H9 (cell line): ENCODE results near the gene ILF3. TPM values are rescaled to one million over a fixed set of nuclear protein-coding genes. Genes with fewer than 3 reads are reported as not detected.

Experiments
- DNase-seq: peaks from one replicate; pipeline ENCODE4 v3.0.0-alpha.2; 2017
- H2AFZ ChIP-seq: one replicate; pipeline ENCODE4 v1.6.1; 2013; ENCODE audit warnings: mild to moderate bottlenecking, low read length, control low read depth, moderate library complexity
- H2AK5ac ChIP-seq: 2 replicates; pipeline ENCODE4 v1.6.1; 2013; ENCODE audit warnings: low read length, control low read depth, mixed read lengths; ENCODE audit not compliant: insufficient read length
- H2BK120ac ChIP-seq: one replicate; pipeline ENCODE4 v1.6.1; 2013; ENCODE audit warnings: low read depth, mild to moderate bottlenecking, low read length, control low read depth, inconsistent platforms; ENCODE audit not compliant: poor library complexity, severe bottlenecking
- H2BK12ac ChIP-seq: 2 replicates; pipeline ENCODE4 v1.6.1; 2013; ENCODE audit warnings: low read length, control low read depth, mixed read lengths, low read depth; ENCODE audit not compliant: insufficient read length
- H2BK15ac ChIP-seq: 2 replicates; pipeline ENCODE4 v1.6.1; 2013; ENCODE audit warnings: low read depth, low read length, control low read depth
- H2BK20ac ChIP-seq: one replicate; pipeline ENCODE4 v1.6.1; 2013; ENCODE audit warnings: low read depth, mild to moderate bottlenecking, low read length, control low read depth, inconsistent platforms; ENCODE audit not compliant: poor library complexity, severe bottlenecking
- H2BK5ac ChIP-seq: 2 replicates; pipeline ENCODE4 v1.6.1; 2013; ENCODE audit warnings: low read length, control low read depth, mixed read lengths; ENCODE audit not compliant: insufficient read length
- H3K14ac ChIP-seq: 2 replicates; pipeline ENCODE4 v1.6.1; 2013; ENCODE audit warnings: low read length, control low read depth; ENCODE audit not compliant: insufficient read depth
- H3K18ac ChIP-seq: 2 replicates; pipeline ENCODE4 v1.6.1; 2013; ENCODE audit warnings: low read depth, mild to moderate bottlenecking, mixed read lengths, low read length, control low read depth; ENCODE audit not compliant: insufficient read length
- H3K23ac ChIP-seq: 2 replicates; pipeline ENCODE4 v1.6.1; 2013; ENCODE audit warnings: low read length, control low read depth, mixed read lengths, low read depth; ENCODE audit not compliant: insufficient read length
- H3K23me2 ChIP-seq: 2 replicates; pipeline ENCODE4 v1.6.1; 2013; ENCODE audit warnings: low read depth, mild to moderate bottlenecking, mixed read lengths, low read length, control low read depth; ENCODE audit not compliant: insufficient read length, poor library complexity, severe bottlenecking
- H3K27ac ChIP-seq: 2 replicates; pipeline ENCODE4 v1.5.1; 2013; ENCODE audit warnings: low read length, control low read depth, mixed read lengths, low read depth; ENCODE audit not compliant: insufficient read length
- H3K27me3 ChIP-seq: 2 replicates; pipeline ENCODE4 v1.6.1; 2013; ENCODE audit warnings: low read length, control low read depth, inconsistent platforms; ENCODE audit not compliant: insufficient read depth
- H3K4ac ChIP-seq: 2 replicates; pipeline ENCODE4 v1.6.1; 2013; ENCODE audit warnings: low read depth, mild to moderate bottlenecking, control low read depth, inconsistent platforms, low read length, moderate library complexity
- H3K4me1 ChIP-seq: 2 replicates; pipeline ENCODE4 v1.6.1; 2013; ENCODE audit warnings: low read length, control low read depth, inconsistent platforms; ENCODE audit not compliant: insufficient read depth
- H3K4me2 ChIP-seq: 2 replicates; pipeline ENCODE4 v1.6.1; 2013; ENCODE audit warnings: low read length, control low read depth, mixed read lengths; ENCODE audit not compliant: insufficient read length, insufficient read depth
- H3K56ac ChIP-seq: 2 replicates; pipeline ENCODE4 v1.6.1; 2013; ENCODE audit warnings: low read depth, mild to moderate bottlenecking, mixed read lengths, low read length, control low read depth; ENCODE audit not compliant: insufficient read length
- H3K79me1 ChIP-seq: 2 replicates; pipeline ENCODE4 v1.6.1; 2013; ENCODE audit warnings: low read depth, mild to moderate bottlenecking, moderate library complexity, low read length, control low read depth, inconsistent platforms; ENCODE audit not compliant: insufficient read depth, poor library complexity, severe bottlenecking
- H3K79me2 ChIP-seq: 2 replicates; pipeline ENCODE4 v1.6.1; 2013; ENCODE audit warnings: low read length, control low read depth, inconsistent platforms; ENCODE audit not compliant: insufficient read depth
- H3K9ac ChIP-seq: 2 replicates; pipeline ENCODE4 v1.6.1; 2013; ENCODE audit warnings: low read length, control low read depth, mixed read lengths; ENCODE audit not compliant: insufficient read length; ENCODE audit errors: extremely low read depth
- H3K9me3 ChIP-seq: one replicate; pipeline ENCODE4 v1.6.1; 2013; ENCODE audit warnings: low read depth, low read length, inconsistent platforms; ENCODE audit not compliant: control insufficient read depth
- H3T11ph ChIP-seq: one replicate; pipeline ENCODE4 v1.6.1; 2013; ENCODE audit warnings: mild to moderate bottlenecking, low read length, control low read depth, inconsistent platforms
- H4K20me1 ChIP-seq: one replicate; pipeline ENCODE4 v1.6.1; 2013; ENCODE audit not compliant: control insufficient read depth, insufficient read length, insufficient read depth
- H4K5ac ChIP-seq: 2 replicates; pipeline ENCODE4 v1.6.1; 2013; ENCODE audit warnings: low read depth, mild to moderate bottlenecking, mixed read lengths, low read length, control low read depth; ENCODE audit not compliant: insufficient read length
- H4K8ac ChIP-seq: replicated peaks from 2 replicates; pipeline ENCODE4 v1.6.1; 2013; ENCODE audit warnings: low read length, control low read depth, mixed read lengths, low read depth; ENCODE audit not compliant: insufficient read length
- H4K91ac ChIP-seq: 2 replicates; pipeline ENCODE4 v1.6.1; 2013; ENCODE audit warnings: low read depth, mild to moderate bottlenecking, moderate library complexity, mixed read lengths, low read length, control low read depth; ENCODE audit not compliant: insufficient read length
- H3K27ac Mint-ChIP-seq, 3 experiments: 2 replicates in 2 of 3; 3 replicates in 1 of 3; pipeline ENCODE4 v1.8.0; 2020 to 2021; ENCODE audit warnings: mixed read lengths in 3 of 3, mild to moderate bottlenecking in 1 of 3, moderate library complexity in 1 of 3
- H3K27me3 Mint-ChIP-seq: 2 replicates; pipeline ENCODE4 v1.8.0; 2021; ENCODE audit warnings: low read depth, mild to moderate bottlenecking, moderate library complexity, mixed read lengths
- H3K36me3 Mint-ChIP-seq, 3 experiments: 2 replicates in 2 of 3; 3 replicates in 1 of 3; pipeline ENCODE4 v1.8.0; 2020 to 2021; ENCODE audit warnings: low read depth in 3 of 3, mixed read lengths in 3 of 3; ENCODE audit not compliant: insufficient read depth in 1 of 3
- H3K4me1 Mint-ChIP-seq, 2 experiments: 2 replicates each; pipeline ENCODE4 v1.8.0; 2020; ENCODE audit warnings: mixed read lengths in 2 of 2
- H3K4me3 Mint-ChIP-seq, 2 experiments: 2 replicates in 1 of 2; 3 replicates in 1 of 2; pipeline ENCODE4 v1.8.0; 2020 to 2021; ENCODE audit warnings: mild to moderate bottlenecking in 2 of 2, mixed read lengths in 2 of 2, moderate library complexity in 1 of 2
- H3K9me3 Mint-ChIP-seq, 2 experiments: 2 replicates in 1 of 2; 3 replicates in 1 of 2; pipeline ENCODE4 v1.8.0; 2020; ENCODE audit warnings: mild to moderate bottlenecking in 2 of 2, mixed read lengths in 2 of 2, moderate library complexity in 1 of 2
- WGBS: extraction: QIAGEN DNeasy Blood & Tissue Kit; methylation state at CpG from one replicate; pipeline ENCODE4 v1.1.7; 2013; ENCODE audit warnings: missing lambda C conversion rate, low lambda C conversion rate, mixed read lengths; ENCODE audit not compliant: insufficient read length; ENCODE audit errors: extremely low coverage; 5-methylcytosine and 5-hydroxymethylcytosine counted together
- total RNA-seq: library from RNA; stranded (reverse); gene quantifications from 2 replicates; pipeline ENCODE4 v1.2.1, GENCODE V29; 2021
- TF ChIP-seq, protein P1 (sequence below): fragments of 200-600 bp; sonication (generic); conservative IDR thresholded peaks from 3 replicates; pipeline ENCODE4 v1.8.0; 2021; ENCODE audit warnings: antibody characterized with exemption, mild to moderate bottlenecking

Gene ILF3
- total RNA-seq, 1 experiment from 2014 or later = 841 TPM

- Histone ChIP-seq H3T11ph (no peak overlapping the region), H4K8ac (no peak overlapping the region), H2AK5ac (no peak overlapping the region), H3K27ac (no peak overlapping the region), H3K79me1 (no peaks in the 10 kb centered on the region), H3K56ac (no peak overlapping the region), H3K27me3 (no peaks in the 10 kb centered on the region), H3K9ac (peak overlapping the region; percentile 9), H4K91ac (no peak overlapping the region), H2BK15ac (no peak overlapping the region), H3K23ac (no peak overlapping the region), H4K5ac (no peak overlapping the region), H3K4me1 (no peaks in the 10 kb centered on the region), H3K18ac (no peak overlapping the region), H2BK120ac (no peak overlapping the region), H2AFZ (no peak overlapping the region), H2BK5ac (no peak overlapping the region), H2BK20ac (no peak overlapping the region), H4K20me1 (no peaks in the 10 kb centered on the region), H3K14ac (no peak overlapping the region), H3K79me2 (no peaks in the 10 kb centered on the region), H2BK12ac (no peak overlapping the region), H3K23me2 (no peaks in the 10 kb centered on the region), H3K4ac (no peak overlapping the region), H3K4me2 (no peak overlapping the region), H3K9me3 (no peaks in the 10 kb centered on the region)
- H3K4me3 Mint-ChIP-seq = peak overlapping the region in 1 of 2 experiments; percentile 8; a peak in 1 of 5 replicates
- no peaks in the 10 kb centered on the region for H3K27me3 Mint-ChIP-seq
- peaks cover 10 to 38% (median 23%) of the 10 kb centered on the region in 3 experiments; a peak in 6 of 7 replicates for H3K36me3 Mint-ChIP-seq
- H3K9me3 Mint-ChIP-seq = no peaks in the 10 kb centered on the region
- H3K27ac Mint-ChIP-seq = peak overlapping the region in 2 of 3 experiments; percentile 70 to 79; a peak in 6 of 7 replicates
- DNase-seq = peak; percentile 66
- H3K4me1 Mint-ChIP-seq = peaks cover 3 to 13% of the 10 kb centered on the region in 2 experiments
- WGBS = no CpG with 5 or more reads among the region's 14 CpGs
- TF ChIP-seq, protein P1, sequence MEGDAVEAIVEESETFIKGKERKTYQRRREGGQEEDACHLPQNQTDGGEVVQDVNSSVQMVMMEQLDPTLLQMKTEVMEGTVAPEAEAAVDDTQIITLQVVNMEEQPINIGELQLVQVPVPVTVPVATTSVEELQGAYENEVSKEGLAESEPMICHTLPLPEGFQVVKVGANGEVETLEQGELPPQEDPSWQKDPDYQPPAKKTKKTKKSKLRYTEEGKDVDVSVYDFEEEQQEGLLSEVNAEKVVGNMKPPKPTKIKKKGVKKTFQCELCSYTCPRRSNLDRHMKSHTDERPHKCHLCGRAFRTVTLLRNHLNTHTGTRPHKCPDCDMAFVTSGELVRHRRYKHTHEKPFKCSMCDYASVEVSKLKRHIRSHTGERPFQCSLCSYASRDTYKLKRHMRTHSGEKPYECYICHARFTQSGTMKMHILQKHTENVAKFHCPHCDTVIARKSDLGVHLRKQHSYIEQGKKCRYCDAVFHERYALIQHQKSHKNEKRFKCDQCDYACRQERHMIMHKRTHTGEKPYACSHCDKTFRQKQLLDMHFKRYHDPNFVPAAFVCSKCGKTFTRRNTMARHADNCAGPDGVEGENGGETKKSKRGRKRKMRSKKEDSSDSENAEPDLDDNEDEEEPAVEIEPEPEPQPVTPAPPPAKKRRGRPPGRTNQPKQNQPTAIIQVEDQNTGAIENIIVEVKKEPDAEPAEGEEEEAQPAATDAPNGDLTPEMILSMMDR = peak; percentile 34; the same call in 1 of the 3 replicates
These were observed 57.9 kb downstream of the ILF3 start for GRCh38 chr19:10712045-10712444.
